GM18951 (cell line): Measurements from ENCODE around the gene COL11A1.
"Not testable (repeated sequence)": the region's sequence is repeated elsewhere in the genome, so short reads cannot be mapped to it uniquely, and the experiment has no call there.

ENCODE experiments used
- POLR2A ChIP-seq: IDR thresholded peaks from 4 replicates; pipeline ENCODE4 v1.6.1; 2011; ENCODE audit warnings: mild to moderate bottlenecking; ENCODE audit not compliant: insufficient read length, insufficient read depth; ENCODE audit errors: extremely low read depth
- in situ Hi-C: fragments of 300-500 bp; cut with MboI; formaldehyde crosslinking; loops from one replicate; pipeline ENCODE4 v1.12.0; 2022; ENCODE audit warnings: low sequenced_read_pairs, mixed read lengths, inconsistent platforms; ENCODE audit not compliant: unreplicated experiment

Gene COL11A1

GRCh38 chr1:103108376-103109150 is at the start of gene COL11A1:
COL11A1 (minus strand) TSS chr1:103108522; CDS start chr1:103108178, 344 bp downstream.
- TF ChIP-seq POLR2A, result no peak
- in situ Hi-C loops, result loop anchor here (25.0 kb wide), 1 partner anchor 404 kb away; no protein-coding TSS in a partner anchor

DNA sequence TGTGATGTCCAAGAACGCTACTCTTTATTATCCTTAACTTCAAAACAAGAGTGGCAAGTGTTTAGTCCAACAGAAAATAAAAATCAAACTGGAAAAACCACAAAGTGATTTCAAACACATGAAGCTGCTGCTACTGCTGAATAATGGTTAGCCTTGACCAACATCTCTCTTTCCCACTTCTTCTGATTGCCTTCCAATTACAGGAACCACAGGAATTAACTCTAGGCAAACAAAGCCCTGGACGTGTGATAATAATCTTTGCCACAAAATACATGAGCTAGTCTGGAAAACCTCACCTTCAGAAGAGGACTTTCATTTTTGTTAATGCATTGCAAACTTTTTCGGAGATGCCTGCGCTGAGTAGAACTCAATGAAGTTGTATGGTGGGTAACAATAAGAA is 48.6 kb upstream of the COL11A1 start:
- no peak for TF ChIP-seq POLR2A
- in situ Hi-C loops, result no loop called here

- in situ Hi-C loops, result no loop called here
These were observed 37.8 kb upstream of the COL11A1 start for GRCh38 chr1:103146166-103146565.

GRCh38 chr1:103145449-103145848 is 37.1 kb upstream of the COL11A1 start:
- TF ChIP-seq POLR2A, result no peak
- in situ Hi-C loops, result no loop called here

More at GRCh38 chr1:103146166-103146565, 37.8 kb upstream of the COL11A1 start:
- no peak for TF ChIP-seq POLR2A

GRCh38 chr1:103144681-103145080 is 36.4 kb upstream of the COL11A1 start:
- TF ChIP-seq POLR2A, result no peak
- in situ Hi-C loops, result no loop called here

DNA sequence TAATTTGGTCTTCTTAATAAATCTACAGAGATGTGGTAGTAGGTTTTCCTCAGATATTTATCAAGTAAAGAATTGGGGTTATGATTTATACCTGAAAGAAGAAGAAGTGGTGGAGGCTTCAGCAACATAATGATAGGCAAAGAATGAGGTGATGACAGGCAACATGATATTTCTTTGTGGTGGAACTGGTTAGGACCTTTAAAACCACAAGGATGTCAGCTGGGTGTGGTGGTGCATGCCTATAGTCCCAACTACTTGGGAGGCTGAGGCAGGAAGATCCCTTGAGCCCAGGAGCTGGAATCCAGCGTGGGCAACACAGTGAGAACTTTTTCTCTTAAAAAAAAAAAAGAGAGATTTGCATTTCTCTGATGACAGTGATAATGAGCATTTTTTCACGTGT is 34.1 kb upstream of the COL11A1 start:
- in situ Hi-C loops, result no loop called here
- TF ChIP-seq POLR2A, result no peak

GRCh38 chr1:103129796-103130195 is 21.5 kb upstream of the COL11A1 start:
- in situ Hi-C loops, result no loop called here
- TF ChIP-seq POLR2A, result no peak

DNA sequence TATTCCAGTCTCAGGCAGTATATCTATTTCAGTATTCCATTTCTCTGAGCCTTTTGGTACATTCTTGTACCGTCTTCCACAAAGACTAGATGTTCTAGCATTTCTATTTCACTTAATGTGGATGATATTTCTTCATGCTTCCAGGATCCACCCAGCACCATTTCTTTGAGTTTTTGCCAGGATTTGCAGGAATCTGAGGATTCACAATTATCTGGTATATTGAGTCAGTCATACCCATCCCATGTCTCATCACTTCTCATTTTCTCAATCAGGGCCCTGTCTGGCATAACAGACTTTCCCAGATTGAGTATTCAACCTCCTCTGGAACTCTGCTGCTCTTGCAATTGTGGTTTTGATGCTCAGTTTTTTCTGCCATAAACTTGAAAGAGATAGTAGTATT is 20.9 kb upstream of the COL11A1 start:
- in situ Hi-C loops, result no loop called here
- no peak for TF ChIP-seq POLR2A

GRCh38 chr1:103128256-103128655 is 19.9 kb upstream of the COL11A1 start:
- in situ Hi-C loops, result not testable (repeated sequence)

GRCh38 chr1:103125219-103125618 is 16.9 kb upstream of the COL11A1 start:
- in situ Hi-C loops, result no loop called here
- no peak for TF ChIP-seq POLR2A

DNA sequence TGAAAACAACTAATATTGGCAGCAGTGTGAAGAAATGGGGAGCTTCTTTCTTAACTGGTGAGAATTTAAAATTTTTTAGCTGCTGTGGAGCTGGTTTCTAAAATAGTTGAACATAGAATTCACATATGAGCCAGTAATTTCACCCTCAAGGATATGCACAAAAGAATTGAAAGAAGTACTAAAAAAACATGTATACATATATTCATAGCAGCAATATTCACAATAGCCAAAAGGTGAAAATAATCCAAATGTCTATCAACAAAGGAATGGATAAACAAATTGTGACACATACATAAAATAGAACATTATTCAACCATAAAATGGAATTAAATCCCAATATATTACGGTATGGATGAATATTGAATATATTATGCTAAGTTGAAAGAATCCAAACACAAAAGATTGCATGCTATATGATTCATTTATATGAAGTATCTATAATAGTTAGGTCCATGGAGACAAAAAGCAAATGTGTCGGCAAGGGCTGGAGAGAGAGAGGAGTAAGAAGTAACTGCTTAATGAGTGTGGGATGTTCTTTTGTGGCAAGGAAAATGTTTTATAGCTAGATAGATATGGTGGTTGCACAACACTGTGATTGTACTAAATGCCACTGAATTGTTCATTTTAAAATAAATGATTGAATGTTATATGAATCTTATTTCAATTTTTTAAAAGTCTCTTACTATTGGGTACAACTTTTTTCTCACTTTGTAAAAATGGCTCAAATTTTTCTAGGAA is 14.8 kb upstream of the COL11A1 start:
- in situ Hi-C loops, result loop anchor here (25.0 kb wide), 1 partner anchor 389 kb away; no protein-coding TSS in a partner anchor
- no peak for TF ChIP-seq POLR2A

- TF ChIP-seq POLR2A, result no peak
- in situ Hi-C loops, result loop anchor here (25.0 kb wide), 1 partner anchor 391 kb away; no protein-coding TSS in a partner anchor
These were observed 12.7 kb upstream of the COL11A1 start for GRCh38 chr1:103120981-103121380.

DNA sequence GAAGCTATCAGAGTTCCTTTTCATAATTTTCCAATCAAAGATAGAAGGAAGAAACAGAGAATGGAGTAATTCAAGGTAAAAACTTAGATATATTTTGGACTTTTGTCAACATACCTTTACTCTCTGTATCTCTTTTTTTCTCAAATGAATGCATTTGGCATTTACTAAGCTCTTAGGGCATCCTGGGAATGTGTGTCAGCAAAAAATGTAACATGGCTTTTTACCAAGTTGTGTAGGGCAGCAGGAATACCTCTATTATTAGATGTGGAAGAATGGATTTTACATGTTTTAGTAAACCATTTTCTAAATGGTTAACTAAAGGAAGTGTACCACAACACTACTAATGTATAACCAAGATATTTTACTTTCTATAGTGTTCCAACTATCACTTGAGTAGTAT is 4.2 kb upstream of the COL11A1 start:
- in situ Hi-C loops, result loop anchor here (25.0 kb wide), 1 partner anchor 400 kb away; no protein-coding TSS in a partner anchor

DNA sequence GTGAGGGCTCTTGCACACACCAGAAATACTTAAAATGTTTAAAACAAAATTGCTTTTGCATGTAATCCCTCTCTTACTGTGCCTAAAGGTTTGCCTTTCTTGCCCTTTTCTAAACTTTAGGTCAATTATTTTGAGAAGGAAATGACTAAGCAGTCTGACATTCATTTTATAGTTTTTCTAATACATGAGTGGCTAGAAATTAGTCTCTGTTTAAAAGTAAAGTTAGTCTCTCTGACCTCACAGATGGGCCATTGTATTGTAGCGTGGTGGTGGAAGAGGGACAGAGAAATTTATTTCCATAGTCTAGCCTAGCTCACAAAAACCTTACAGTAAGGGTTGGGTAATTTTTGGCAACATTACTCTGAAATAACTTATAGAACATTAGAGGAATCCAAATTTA is 3.6 kb upstream of the COL11A1 start:
- in situ Hi-C loops, result loop anchor here (25.0 kb wide), 1 partner anchor 400 kb away; no protein-coding TSS in a partner anchor

More for the DNA sequence above, 4.2 kb upstream of the COL11A1 start:
- TF ChIP-seq POLR2A, result no peak

More for the DNA sequence above, 3.6 kb upstream of the COL11A1 start:
- no peak for TF ChIP-seq POLR2A
